K562 (cell line): Measurements from ENCODE around the gene SLC38A1. TPM values are rescaled to one million over a fixed set of nuclear protein-coding genes. Genes with fewer than 3 reads are reported as not detected.

Experiments used
- ARID1B ChIP-seq: fragments of 450-650 bp; IDR thresholded peaks from 2 replicates; pipeline ENCODE4 v1.6.1; 2016; ENCODE audit warnings: antibody characterized with exemption, mild to moderate bottlenecking, inconsistent platforms
- ESRRB ChIP-seq: fragments of 250-450 bp; sonication (Bioruptor Pico); IDR thresholded peaks from 2 replicates; pipeline ENCODE4 v1.5.0; 2020; ENCODE audit warnings: mild to moderate bottlenecking, moderate library complexity, borderline replicate concordance
- ETV6 ChIP-seq, 3 experiments: fragments of 150-350 bp in 1 of 3; sonication (generic) in 1 of 3; formaldehyde crosslinking in 1 of 3; IDR thresholded peaks; 2 replicates each; pipeline versions ENCODE4 v1.6.1 to v1.8.0; 2014 to 2022; ENCODE audit warnings: borderline replicate concordance in 2 of 3, low read depth in 2 of 3, antibody characterized with exemption in 1 of 3, low read length in 1 of 3, mild to moderate bottlenecking in 1 of 3, missing genetic modification reagents in 1 of 3
- HDAC6 ChIP-seq: IDR thresholded peaks from 2 replicates; pipeline ENCODE4 v1.6.1; 2012; ENCODE audit warnings: low read depth, mild to moderate bottlenecking, control low read depth, inconsistent platforms, low read length, moderate library complexity
- HOXB6 ChIP-seq: fragments of 250-450 bp; sonication (Bioruptor Pico); IDR thresholded peaks from 2 replicates; pipeline ENCODE4 v1.5.1; 2022; ENCODE audit warnings: mild to moderate bottlenecking, borderline replicate concordance
- NFATC3 ChIP-seq: fragments of 450-650 bp; IDR thresholded peaks from 2 replicates; pipeline ENCODE4 v1.6.1; 2017; ENCODE audit warnings: mild to moderate bottlenecking
- ZKSCAN8 ChIP-seq: fragments of 200-800 bp; sonication (Bioruptor generic); IDR thresholded peaks from 2 replicates; pipeline ENCODE4 v1.6.1; 2016; ENCODE audit warnings: missing genetic modification characterization, missing compliant biosample characterization
- ZNF431 ChIP-seq: sonication (generic); formaldehyde crosslinking; IDR thresholded peaks from 2 replicates; pipeline ENCODE4 v1.8.0; 2022; ENCODE audit warnings: mild to moderate bottlenecking, missing genetic modification reagents
- ZNF778 ChIP-seq: fragments of 450-650 bp; formaldehyde crosslinking; IDR thresholded peaks from 2 replicates; pipeline ENCODE4 v1.4.0; 2020; ENCODE audit warnings: mild to moderate bottlenecking, moderate library complexity
- polyA plus RNA-seq, 8 experiments: library from polyadenylated mRNA; depleted of rRNA in 4 of 8; stranded (reverse) in 5 of 8; unstranded in 3 of 8; fragments of >200 nt; fragmentation: Nextera tagmentation in 2 of 8; fragmentation: Illumina TruSeq in 1 of 8; extraction: Ambion mirVana in 2 of 8; extraction: Trizol in 1 of 8; gene quantifications; 2 replicates each; pipeline versions ENCODE4 v1.2.1 to v1.2.3, GENCODE V29; 2011 to 2014; ENCODE audit warnings: inconsistent platforms in 1 of 8, missing spikeins in 1 of 8
- total RNA-seq, 7 experiments: library from RNA; depleted of rRNA in 6 of 7; stranded (reverse); fragments of >200 nt in 6 of 7; fragmentation: Illumina TruSeq in 2 of 7; extraction: Trizol in 2 of 7; gene quantifications; 2 replicates each; pipeline versions ENCODE4 v1.2.1 to v1.2.3, GENCODE V29; 2011 to 2021; ENCODE audit warnings: low replicate concordance in 1 of 7
- TF ChIP-seq, protein P1 (sequence below): fragments of 250-450 bp; sonication (Bioruptor Pico); IDR thresholded peaks from 2 replicates; pipeline ENCODE4 v1.4.0; 2020; ENCODE audit warnings: mild to moderate bottlenecking, moderate library complexity
- TF ChIP-seq, protein P2 (sequence below): fragments of 200-800 bp; sonication (Bioruptor generic); IDR thresholded peaks from 2 replicates; pipeline ENCODE4 v1.6.1; 2016; ENCODE audit warnings: missing genetic modification characterization, missing compliant biosample characterization
- TF ChIP-seq, protein P3 (sequence below): fragments of 450-650 bp; IDR thresholded peaks from 2 replicates; pipeline ENCODE4 v1.6.1; 2016; ENCODE audit warnings: mild to moderate bottlenecking
- TF ChIP-seq, protein P4 (sequence below): fragments of 450-650 bp; IDR thresholded peaks from 2 replicates; pipeline ENCODE4 v1.6.1; 2017; ENCODE audit warnings: antibody characterized with exemption, mild to moderate bottlenecking

Gene SLC38A1
- total and polyA plus RNA-seq, 9 of the 15 experiments (the other 6 are each of a cell fraction or from before 2014, with no cell fraction given): 51.9 to 112 (median 75.0) TPM

- TF ChIP-seq ETV6 (IDR thresholded peaks at IDR 0.05; ENCODE audit: borderline replicate concordance in 1 of 2, low read depth in 2 of 2, low read length in 1 of 2): no peak
- TF ChIP-seq ETV6 (CRISPR knock-in tag; IDR thresholded peaks at IDR 0.05; ENCODE audit: borderline replicate concordance): no peak
- TF ChIP-seq, protein P1, sequence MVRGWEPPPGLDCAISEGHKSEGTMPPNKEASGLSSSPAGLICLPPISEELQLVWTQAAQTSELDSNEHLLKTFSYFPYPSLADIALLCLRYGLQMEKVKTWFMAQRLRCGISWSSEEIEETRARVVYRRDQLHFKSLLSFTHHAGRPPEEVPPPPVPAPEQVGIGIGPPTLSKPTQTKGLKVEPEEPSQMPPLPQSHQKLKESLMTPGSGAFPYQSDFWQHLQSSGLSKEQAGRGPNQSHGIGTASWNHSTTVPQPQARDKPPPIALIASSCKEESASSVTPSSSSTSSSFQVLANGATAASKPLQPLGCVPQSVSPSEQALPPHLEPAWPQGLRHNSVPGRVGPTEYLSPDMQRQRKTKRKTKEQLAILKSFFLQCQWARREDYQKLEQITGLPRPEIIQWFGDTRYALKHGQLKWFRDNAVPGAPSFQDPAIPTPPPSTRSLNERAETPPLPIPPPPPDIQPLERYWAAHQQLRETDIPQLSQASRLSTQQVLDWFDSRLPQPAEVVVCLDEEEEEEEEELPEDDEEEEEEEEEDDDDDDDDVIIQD (CRISPR knock-in tag): no peak
- no peak for TF ChIP-seq HOXB6 (CRISPR knock-in tag)
- TF ChIP-seq ZKSCAN8 (CRISPR knock-in tag): no peak
- TF ChIP-seq NFATC3: no peak
- no peak for TF ChIP-seq ARID1B
- TF ChIP-seq, protein P2, sequence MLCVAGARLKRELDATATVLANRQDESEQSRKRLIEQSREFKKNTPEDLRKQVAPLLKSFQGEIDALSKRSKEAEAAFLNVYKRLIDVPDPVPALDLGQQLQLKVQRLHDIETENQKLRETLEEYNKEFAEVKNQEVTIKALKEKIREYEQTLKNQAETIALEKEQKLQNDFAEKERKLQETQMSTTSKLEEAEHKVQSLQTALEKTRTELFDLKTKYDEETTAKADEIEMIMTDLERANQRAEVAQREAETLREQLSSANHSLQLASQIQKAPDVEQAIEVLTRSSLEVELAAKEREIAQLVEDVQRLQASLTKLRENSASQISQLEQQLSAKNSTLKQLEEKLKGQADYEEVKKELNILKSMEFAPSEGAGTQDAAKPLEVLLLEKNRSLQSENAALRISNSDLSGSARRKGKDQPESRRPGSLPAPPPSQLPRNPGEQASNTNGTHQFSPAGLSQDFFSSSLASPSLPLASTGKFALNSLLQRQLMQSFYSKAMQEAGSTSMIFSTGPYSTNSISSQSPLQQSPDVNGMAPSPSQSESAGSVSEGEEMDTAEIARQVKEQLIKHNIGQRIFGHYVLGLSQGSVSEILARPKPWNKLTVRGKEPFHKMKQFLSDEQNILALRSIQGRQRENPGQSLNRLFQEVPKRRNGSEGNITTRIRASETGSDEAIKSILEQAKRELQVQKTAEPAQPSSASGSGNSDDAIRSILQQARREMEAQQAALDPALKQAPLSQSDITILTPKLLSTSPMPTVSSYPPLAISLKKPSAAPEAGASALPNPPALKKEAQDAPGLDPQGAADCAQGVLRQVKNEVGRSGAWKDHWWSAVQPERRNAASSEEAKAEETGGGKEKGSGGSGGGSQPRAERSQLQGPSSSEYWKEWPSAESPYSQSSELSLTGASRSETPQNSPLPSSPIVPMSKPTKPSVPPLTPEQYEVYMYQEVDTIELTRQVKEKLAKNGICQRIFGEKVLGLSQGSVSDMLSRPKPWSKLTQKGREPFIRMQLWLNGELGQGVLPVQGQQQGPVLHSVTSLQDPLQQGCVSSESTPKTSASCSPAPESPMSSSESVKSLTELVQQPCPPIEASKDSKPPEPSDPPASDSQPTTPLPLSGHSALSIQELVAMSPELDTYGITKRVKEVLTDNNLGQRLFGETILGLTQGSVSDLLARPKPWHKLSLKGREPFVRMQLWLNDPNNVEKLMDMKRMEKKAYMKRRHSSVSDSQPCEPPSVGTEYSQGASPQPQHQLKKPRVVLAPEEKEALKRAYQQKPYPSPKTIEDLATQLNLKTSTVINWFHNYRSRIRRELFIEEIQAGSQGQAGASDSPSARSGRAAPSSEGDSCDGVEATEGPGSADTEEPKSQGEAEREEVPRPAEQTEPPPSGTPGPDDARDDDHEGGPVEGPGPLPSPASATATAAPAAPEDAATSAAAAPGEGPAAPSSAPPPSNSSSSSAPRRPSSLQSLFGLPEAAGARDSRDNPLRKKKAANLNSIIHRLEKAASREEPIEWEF: no peak
- no peak for TF ChIP-seq ZNF431
- TF ChIP-seq, protein P3, sequence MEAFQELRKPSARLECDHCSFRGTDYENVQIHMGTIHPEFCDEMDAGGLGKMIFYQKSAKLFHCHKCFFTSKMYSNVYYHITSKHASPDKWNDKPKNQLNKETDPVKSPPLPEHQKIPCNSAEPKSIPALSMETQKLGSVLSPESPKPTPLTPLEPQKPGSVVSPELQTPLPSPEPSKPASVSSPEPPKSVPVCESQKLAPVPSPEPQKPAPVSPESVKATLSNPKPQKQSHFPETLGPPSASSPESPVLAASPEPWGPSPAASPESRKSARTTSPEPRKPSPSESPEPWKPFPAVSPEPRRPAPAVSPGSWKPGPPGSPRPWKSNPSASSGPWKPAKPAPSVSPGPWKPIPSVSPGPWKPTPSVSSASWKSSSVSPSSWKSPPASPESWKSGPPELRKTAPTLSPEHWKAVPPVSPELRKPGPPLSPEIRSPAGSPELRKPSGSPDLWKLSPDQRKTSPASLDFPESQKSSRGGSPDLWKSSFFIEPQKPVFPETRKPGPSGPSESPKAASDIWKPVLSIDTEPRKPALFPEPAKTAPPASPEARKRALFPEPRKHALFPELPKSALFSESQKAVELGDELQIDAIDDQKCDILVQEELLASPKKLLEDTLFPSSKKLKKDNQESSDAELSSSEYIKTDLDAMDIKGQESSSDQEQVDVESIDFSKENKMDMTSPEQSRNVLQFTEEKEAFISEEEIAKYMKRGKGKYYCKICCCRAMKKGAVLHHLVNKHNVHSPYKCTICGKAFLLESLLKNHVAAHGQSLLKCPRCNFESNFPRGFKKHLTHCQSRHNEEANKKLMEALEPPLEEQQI: no peak
- no peak for TF ChIP-seq HDAC6
- no peak for TF ChIP-seq ESRRB (CRISPR knock-in tag)
- TF ChIP-seq ZNF778 (CRISPR knock-in tag): no peak
- TF ChIP-seq, protein P4, sequence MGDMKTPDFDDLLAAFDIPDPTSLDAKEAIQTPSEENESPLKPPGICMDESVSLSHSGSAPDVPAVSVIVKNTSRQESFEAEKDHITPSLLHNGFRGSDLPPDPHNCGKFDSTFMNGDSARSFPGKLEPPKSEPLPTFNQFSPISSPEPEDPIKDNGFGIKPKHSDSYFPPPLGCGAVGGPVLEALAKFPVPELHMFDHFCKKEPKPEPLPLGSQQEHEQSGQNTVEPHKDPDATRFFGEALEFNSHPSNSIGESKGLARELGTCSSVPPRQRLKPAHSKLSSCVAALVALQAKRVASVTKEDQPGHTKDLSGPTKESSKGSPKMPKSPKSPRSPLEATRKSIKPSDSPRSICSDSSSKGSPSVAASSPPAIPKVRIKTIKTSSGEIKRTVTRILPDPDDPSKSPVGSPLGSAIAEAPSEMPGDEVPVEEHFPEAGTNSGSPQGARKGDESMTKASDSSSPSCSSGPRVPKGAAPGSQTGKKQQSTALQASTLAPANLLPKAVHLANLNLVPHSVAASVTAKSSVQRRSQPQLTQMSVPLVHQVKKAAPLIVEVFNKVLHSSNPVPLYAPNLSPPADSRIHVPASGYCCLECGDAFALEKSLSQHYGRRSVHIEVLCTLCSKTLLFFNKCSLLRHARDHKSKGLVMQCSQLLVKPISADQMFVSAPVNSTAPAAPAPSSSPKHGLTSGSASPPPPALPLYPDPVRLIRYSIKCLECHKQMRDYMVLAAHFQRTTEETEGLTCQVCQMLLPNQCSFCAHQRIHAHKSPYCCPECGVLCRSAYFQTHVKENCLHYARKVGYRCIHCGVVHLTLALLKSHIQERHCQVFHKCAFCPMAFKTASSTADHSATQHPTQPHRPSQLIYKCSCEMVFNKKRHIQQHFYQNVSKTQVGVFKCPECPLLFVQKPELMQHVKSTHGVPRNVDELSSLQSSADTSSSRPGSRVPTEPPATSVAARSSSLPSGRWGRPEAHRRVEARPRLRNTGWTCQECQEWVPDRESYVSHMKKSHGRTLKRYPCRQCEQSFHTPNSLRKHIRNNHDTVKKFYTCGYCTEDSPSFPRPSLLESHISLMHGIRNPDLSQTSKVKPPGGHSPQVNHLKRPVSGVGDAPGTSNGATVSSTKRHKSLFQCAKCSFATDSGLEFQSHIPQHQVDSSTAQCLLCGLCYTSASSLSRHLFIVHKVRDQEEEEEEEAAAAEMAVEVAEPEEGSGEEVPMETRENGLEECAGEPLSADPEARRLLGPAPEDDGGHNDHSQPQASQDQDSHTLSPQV: peak; percentile 80; the same call in 1 of the 2 replicates
These were observed 1.8 kb downstream of the SLC38A1 start (continued) for GRCh38 chr12:46266869-46267574.
